HFF-Myc (cell line): ENCODE results near the gene LIPH.

Experiments used
- DNase-seq: peaks from one replicate; pipeline ENCODE4 v3.0.0-alpha.2; 2011; ENCODE audit warnings: low read depth; ENCODE audit errors: extremely low read depth
- H3K4me3 ChIP-seq: replicated peaks from 2 replicates; pipeline ENCODE4 v1.5.1; 2011; ENCODE audit warnings: low read depth, mild to moderate bottlenecking, control low read depth, low read length
- TF ChIP-seq, protein P1 (sequence below): IDR thresholded peaks from 2 replicates; pipeline ENCODE4 v1.5.1; 2012; ENCODE audit warnings: mild to moderate bottlenecking, low read depth, low read length, control low read depth; ENCODE audit errors: missing control alignments

The LIPH gene

DNA sequence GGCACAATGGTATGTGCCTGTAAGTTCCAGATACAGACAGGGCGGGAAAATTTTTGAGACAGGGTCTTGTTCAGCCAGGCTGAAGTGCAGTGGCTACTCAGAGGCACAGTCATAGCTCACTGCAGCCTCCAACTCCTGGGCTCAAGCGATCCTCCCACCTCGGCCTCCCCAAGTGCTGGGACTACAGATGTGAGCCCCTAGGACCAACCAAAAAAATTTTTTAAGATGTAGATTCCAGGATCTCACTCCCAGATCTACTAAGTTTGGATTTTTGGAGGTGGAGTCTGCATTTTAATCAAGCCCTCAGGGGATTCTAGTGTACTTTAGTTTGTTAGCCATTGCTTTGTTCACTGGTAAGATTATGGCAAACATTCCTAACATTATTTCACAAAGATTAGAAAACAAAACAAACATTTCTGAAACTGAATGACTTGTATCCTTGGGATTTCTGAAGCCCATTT lies 2.7 kb downstream of the LIPH start:
- TF ChIP-seq, protein P1, sequence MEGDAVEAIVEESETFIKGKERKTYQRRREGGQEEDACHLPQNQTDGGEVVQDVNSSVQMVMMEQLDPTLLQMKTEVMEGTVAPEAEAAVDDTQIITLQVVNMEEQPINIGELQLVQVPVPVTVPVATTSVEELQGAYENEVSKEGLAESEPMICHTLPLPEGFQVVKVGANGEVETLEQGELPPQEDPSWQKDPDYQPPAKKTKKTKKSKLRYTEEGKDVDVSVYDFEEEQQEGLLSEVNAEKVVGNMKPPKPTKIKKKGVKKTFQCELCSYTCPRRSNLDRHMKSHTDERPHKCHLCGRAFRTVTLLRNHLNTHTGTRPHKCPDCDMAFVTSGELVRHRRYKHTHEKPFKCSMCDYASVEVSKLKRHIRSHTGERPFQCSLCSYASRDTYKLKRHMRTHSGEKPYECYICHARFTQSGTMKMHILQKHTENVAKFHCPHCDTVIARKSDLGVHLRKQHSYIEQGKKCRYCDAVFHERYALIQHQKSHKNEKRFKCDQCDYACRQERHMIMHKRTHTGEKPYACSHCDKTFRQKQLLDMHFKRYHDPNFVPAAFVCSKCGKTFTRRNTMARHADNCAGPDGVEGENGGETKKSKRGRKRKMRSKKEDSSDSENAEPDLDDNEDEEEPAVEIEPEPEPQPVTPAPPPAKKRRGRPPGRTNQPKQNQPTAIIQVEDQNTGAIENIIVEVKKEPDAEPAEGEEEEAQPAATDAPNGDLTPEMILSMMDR = no peak
- no peak for DNase-seq
- H3K4me3 ChIP-seq = no peak overlapping the region

DNA sequence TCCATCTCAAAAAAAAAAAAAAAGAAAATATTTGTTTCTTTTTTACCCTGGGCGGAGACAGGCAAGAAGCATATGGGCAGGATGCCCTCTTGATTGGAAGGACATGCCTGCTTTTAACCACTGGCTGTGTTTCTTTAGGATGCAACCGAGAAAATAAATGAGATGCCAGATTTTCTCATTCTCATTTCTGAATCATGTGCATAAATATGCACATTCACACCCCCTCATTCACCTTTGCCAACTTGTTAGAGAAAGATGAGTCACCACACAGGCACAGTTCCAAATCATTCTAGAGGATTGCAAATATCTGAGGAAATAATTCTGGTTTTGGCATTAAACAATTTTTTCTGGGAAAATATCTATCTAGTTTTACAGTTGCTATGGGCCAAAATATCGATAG lies 3.3 kb downstream of the LIPH start:
- TF ChIP-seq, protein P1 = no peak
- no peak overlapping the region for H3K4me3 ChIP-seq
- DNase-seq = peak; percentile 91

DNA sequence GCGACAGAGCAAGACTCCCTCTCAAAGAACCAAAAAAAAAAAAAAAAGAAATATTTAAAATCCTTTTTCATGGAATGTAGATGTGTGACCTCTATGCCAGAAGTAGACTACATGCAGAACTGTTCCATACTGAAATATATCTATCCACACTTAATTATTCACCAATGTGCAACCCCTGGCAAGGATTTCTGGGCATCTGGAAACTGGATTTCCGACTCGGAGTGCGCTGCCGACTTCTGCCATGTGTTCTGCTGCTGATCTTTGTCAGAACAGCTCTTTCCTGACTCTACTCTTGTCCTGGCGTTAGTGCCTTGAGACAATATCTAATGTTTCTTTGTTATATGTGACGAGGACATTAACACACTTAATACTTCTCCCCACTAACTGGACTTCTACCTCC lies 11.7 kb downstream of the LIPH start:
- TF ChIP-seq, protein P1 = no peak
- DNase-seq = no peak
- H3K4me3 ChIP-seq = no peak overlapping the region

DNA sequence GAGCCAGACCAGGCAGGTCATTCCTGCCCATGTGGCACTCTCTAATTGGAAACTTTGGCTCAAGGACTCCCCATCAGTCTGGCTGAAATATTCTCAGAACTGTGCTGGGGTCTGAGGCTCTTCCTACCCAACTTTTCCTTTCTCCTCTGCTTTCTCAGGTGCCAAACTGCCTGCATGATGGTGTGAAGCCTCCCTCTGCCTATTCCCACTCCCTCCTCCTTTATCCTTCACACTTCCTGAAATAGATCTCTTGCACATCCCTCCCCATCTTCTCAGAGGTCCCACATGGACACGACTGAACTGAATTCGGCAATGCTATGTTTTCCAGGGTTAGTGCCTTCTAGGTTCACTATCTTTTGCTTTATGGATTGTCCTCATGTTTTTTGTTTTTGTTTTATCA lies 12.5 kb downstream of the LIPH start:
- DNase-seq = no peak
- TF ChIP-seq, protein P1 = no peak
- H3K4me3 ChIP-seq = no peak overlapping the region

DNA sequence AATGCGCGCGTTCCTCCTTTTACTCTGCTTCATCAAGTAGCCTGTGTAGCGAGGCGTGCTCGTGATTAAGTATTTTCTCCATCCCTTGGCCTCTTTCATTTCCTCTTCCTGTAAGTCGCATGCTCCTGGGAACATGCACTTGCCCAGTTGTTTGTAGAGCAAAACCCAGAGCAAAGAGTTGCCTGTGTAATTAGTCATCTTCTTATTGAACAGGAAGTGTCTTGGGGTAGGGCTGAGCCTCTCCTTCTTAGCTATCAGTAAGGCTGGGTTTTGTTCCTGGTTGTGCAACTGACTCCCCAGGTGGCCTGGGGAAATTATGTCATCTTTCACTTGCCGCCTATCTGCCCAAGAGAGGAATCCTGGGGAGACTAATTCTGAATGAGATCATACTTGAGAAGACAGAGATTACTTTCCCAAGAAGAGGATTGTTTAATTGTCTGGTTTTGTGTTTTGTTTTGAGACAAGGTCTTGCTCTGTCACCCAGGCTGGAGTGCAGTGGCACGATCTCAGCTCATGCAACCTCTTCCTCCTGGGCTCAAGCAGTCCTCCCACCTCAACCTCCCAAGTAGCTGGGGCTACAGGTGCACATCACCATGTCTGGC lies 14.9 kb downstream of the LIPH start:
- H3K4me3 ChIP-seq = no peak overlapping the region
- TF ChIP-seq, protein P1 = no peak
- DNase-seq = peak; percentile 36

DNA sequence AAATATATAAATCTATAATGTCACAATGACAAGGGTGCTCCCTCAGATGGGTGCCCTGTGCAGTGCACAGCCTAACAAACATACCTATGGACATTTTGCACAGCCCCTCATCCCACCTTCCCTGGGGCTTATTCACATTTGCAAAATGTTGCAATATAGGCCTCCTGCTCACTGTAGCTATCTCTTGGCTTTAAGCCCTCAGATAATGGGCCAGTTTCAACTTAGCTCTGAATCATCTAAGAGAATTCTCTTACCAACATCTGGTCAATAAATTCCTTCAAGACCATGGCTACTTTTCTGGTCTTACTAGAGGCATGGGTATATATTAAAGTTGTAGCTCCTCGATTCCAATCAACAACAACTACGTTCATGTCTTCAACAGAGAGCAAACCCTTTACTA lies 17.9 kb downstream of the LIPH start:
- H3K4me3 ChIP-seq = no peak overlapping the region
- DNase-seq = no peak
- TF ChIP-seq, protein P1 = no peak

DNA sequence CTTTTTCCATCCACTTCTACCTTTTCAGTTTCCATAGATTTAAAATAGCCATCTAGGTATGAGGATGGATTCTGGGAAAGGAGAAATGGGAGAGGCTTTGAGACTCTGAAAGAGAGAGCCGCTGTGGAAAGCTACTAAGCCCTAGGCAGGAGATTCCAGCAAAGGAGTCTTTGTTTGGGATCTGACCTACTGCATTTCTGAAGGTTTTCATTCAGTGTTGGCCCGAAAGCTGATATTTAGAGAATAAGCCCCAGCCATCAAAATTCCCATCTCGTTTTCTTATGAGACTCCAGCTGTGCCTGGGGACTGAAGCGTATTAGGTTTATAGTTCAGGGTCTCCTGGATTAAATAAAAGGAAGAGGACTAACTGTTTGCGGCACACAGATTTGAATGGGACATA lies 19.5 kb downstream of the LIPH start:
- TF ChIP-seq, protein P1 = no peak
- H3K4me3 ChIP-seq = no peak overlapping the region
- no peak for DNase-seq
